ENCODE results near the gene LPCAT1.
"Not testable (repeated sequence)": the region's sequence is repeated elsewhere in the genome, so short reads cannot be mapped to it uniquely, and the experiment has no call there.

The LPCAT1 gene

GRCh38 chr5:1522601-1523479, 920 bp downstream of the LPCAT1 start:
- Histone ChIP-seq H3K4me3 (ENCODE audit: low read length) (no peak overlapping the region), H3K9ac (ENCODE audit: low read length) (peak overlapping the region; percentile 34), H3K27me3 (ENCODE audit: control insufficient read depth, insufficient read depth, low read length) (no peaks in the 10 kb centered on the region), H3K36me3 (ENCODE audit: control insufficient read depth, insufficient read depth, low read length) (no peaks in the 10 kb centered on the region), H3K4me1 (ENCODE audit: control insufficient read depth, insufficient read depth, low read length) (peaks cover 13% of the 10 kb centered on the region), H3K9me3 (ENCODE audit: control insufficient read depth, low read length) (no peaks in the 10 kb centered on the region)

GRCh38 chr5:1521671-1522600, 1.8 kb downstream of the LPCAT1 start:
- H3K4me3 ChIP-seq (ENCODE audit: low read length): no peak overlapping the region

DNA sequence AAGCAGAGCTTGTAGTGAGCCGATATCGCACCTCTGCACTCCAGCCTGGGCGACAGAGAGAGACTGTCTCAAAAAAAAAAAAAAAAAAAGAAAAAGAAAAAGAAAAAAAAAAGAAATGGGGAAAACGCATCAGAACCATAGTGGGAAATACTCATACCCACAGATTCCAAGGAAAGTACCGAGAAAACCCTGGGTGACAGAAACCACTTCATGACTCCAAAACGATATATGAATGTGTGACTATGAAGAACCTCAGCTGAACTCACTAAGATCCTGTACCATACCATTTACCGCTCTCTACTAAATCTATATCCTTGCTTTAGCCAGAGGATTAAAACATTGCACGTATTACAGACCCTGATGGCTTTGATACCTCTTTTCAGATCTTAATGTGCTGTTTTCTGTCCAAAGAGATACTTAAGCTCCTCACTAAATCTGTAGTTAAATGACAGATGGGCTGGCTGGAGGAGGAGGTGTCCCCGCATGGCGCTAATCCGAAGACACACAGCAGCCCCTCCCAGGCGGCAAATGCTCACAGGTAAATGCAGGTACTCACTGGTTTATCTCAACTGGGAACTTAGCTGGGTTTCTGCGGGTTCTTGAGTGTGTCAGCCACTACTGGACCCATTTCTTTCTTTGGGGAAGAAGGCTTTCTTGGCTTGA, 2.8 kb downstream of the LPCAT1 start:
- no peaks in the 10 kb centered on the region for H3K36me3 ChIP-seq (ENCODE audit: control insufficient read depth, insufficient read depth, low read length)
- peaks cover 16% of the 10 kb centered on the region for H3K4me1 ChIP-seq (ENCODE audit: control insufficient read depth, insufficient read depth, low read length)
- no peaks in the 10 kb centered on the region for H3K9me3 ChIP-seq (ENCODE audit: control insufficient read depth, low read length)
- no peaks in the 10 kb centered on the region for H3K27me3 ChIP-seq (ENCODE audit: control insufficient read depth, insufficient read depth, low read length)
- no peak overlapping the region for H3K4me3 ChIP-seq (ENCODE audit: low read length)
- no peak overlapping the region for H3K9ac ChIP-seq (ENCODE audit: low read length)

More at GRCh38 chr5:1521671-1522600, 1.8 kb downstream of the LPCAT1 start:
- peak overlapping the region; percentile 34 for H3K9ac ChIP-seq (ENCODE audit: low read length)
- no peaks in the 10 kb centered on the region for H3K36me3 ChIP-seq (ENCODE audit: control insufficient read depth, insufficient read depth, low read length)
- H3K27me3 ChIP-seq (ENCODE audit: control insufficient read depth, insufficient read depth, low read length): no peaks in the 10 kb centered on the region
- peaks cover 13% of the 10 kb centered on the region for H3K4me1 ChIP-seq (ENCODE audit: control insufficient read depth, insufficient read depth, low read length)
- H3K9me3 ChIP-seq (ENCODE audit: control insufficient read depth, low read length): no peaks in the 10 kb centered on the region

GRCh38 chr5:1519631-1520210, 4.0 kb downstream of the LPCAT1 start:
- Histone ChIP-seq H3K9me3 (ENCODE audit: control insufficient read depth, low read length) (no peaks in the 10 kb centered on the region), H3K4me1 (ENCODE audit: control insufficient read depth, insufficient read depth, low read length) (peaks cover 17% of the 10 kb centered on the region), H3K36me3 (ENCODE audit: control insufficient read depth, insufficient read depth, low read length) (no peaks in the 10 kb centered on the region), H3K9ac (ENCODE audit: low read length) (no peak overlapping the region), H3K4me3 (ENCODE audit: low read length) (no peak overlapping the region), H3K27me3 (ENCODE audit: control insufficient read depth, insufficient read depth, low read length) (no peaks in the 10 kb centered on the region)

GRCh38 chr5:1517838-1518237, 5.9 kb downstream of the LPCAT1 start:
- H3K36me3 ChIP-seq (ENCODE audit: control insufficient read depth, insufficient read depth, low read length): no peaks in the 10 kb centered on the region
- no peak overlapping the region for H3K4me3 ChIP-seq (ENCODE audit: low read length)
- H3K4me1 ChIP-seq (ENCODE audit: control insufficient read depth, insufficient read depth, low read length): peaks cover 11% of the 10 kb centered on the region
- H3K9ac ChIP-seq (ENCODE audit: low read length): no peak overlapping the region
- no peaks in the 10 kb centered on the region for H3K27me3 ChIP-seq (ENCODE audit: control insufficient read depth, insufficient read depth, low read length)
- no peaks in the 10 kb centered on the region for H3K9me3 ChIP-seq (ENCODE audit: control insufficient read depth, low read length)

DNA sequence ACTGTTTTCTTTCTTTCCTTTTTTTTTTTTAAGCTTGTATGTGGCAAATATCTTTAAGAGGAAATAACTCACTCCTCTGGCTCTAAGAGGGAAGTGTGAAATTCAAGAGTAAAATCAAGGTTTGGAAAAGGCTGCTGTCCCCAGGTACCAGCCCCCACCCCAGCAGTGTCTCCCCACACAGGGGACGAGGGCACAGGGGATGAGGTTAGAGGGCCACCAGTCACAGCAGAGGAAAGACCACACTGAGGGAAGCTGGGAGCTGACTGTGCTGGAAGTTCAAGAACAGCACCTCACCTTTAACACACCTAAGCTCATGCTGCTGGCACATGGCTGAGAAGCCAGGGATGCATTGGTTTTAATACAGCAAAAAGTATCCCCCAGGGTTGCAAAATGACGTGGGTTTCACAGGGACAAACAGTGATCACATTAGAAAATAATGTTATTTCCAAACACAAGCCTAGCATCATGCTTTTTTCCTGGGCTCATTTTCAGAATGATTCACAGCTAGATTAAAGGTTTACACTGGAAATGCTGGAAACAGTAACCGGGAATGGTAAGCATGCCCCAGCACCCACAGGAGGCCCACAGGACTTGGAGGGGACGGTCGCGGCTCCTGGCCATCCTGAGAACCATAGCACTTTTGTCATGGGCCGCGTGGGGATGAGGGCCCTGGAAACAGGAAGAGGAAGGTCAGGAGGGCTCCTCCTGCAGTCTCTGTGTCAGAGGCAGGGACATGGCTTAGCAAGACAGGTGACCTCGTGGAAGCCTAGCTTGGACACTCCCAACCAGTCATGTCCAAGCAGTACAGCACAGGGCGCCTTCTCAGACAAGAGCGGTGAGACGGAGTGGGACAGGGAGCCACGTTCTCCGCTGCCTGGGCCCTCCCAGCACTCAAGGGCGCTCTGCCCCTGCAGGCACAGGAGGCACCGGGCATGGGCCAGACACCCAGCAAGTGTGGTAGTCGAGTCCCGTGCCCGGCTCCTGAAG, 6.9 kb downstream of the LPCAT1 start:
- Histone ChIP-seq H3K4me1 (ENCODE audit: control insufficient read depth, insufficient read depth, low read length) (peaks cover 6% of the 10 kb centered on the region), H3K36me3 (ENCODE audit: control insufficient read depth, insufficient read depth, low read length) (no peaks in the 10 kb centered on the region), H3K9me3 (ENCODE audit: control insufficient read depth, low read length) (no peaks in the 10 kb centered on the region), H3K9ac (ENCODE audit: low read length) (peak overlapping the region; percentile 24), H3K27me3 (ENCODE audit: control insufficient read depth, insufficient read depth, low read length) (no peaks in the 10 kb centered on the region), H3K4me3 (ENCODE audit: low read length) (no peak overlapping the region)

DNA sequence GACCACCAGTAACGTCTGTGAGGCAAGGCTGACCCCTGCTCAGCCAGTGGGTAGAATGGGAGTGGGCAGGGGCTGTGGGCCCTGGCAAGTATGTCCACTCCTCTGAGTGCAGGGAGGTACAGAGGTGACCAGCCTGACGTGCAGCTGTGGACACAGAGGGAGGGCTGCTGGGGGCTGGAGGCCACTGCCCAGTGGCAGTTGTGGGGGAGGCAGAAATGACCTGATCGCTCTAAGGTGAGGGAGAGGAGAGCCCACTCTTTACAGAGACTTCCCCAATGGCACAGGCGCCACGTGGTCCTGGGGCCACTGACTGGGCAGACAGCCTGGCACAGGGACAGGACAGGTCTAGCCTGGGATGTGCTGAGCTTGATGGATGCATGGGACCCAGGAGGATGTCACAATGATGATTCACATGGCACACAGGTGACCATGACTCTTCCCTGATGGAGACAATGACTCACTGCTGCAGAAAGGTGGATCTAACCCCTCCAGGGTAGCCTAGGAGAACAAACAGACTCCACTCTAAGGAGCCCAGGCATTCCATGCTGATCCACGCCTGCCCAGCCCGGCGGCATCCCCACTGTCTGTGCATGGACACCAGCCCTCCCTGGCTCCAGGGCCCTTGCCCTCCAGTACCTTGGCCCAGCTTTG, 7.7 kb downstream of the LPCAT1 start:
- H3K4me1 ChIP-seq (ENCODE audit: control insufficient read depth, insufficient read depth, low read length): peaks cover 6% of the 10 kb centered on the region
- H3K4me3 ChIP-seq (ENCODE audit: low read length): no peak overlapping the region
- H3K36me3 ChIP-seq (ENCODE audit: control insufficient read depth, insufficient read depth, low read length): no peaks in the 10 kb centered on the region
- no peaks in the 10 kb centered on the region for H3K27me3 ChIP-seq (ENCODE audit: control insufficient read depth, insufficient read depth, low read length)
- H3K9me3 ChIP-seq (ENCODE audit: control insufficient read depth, low read length): no peaks in the 10 kb centered on the region
- peak overlapping the region; percentile 24 for H3K9ac ChIP-seq (ENCODE audit: low read length)

- Histone ChIP-seq H3K27me3 (ENCODE audit: control insufficient read depth, insufficient read depth, low read length) (no peaks in the 10 kb centered on the region), H3K9ac (ENCODE audit: low read length) (no peak overlapping the region), H3K4me1 (ENCODE audit: control insufficient read depth, insufficient read depth, low read length) (peaks cover 6% of the 10 kb centered on the region), H3K9me3 (ENCODE audit: control insufficient read depth, low read length) (no peaks in the 10 kb centered on the region), H3K4me3 (ENCODE audit: low read length) (no peak overlapping the region), H3K36me3 (ENCODE audit: control insufficient read depth, insufficient read depth, low read length) (no peaks in the 10 kb centered on the region)
These were observed 8.3 kb downstream of the LPCAT1 start for GRCh38 chr5:1515311-1515920.

- not testable (repeated sequence) for H3K9ac ChIP-seq (ENCODE audit: low read length); H3K4me3 ChIP-seq (ENCODE audit: low read length); H3K9me3 ChIP-seq (ENCODE audit: control insufficient read depth, low read length); H3K27me3 ChIP-seq (ENCODE audit: control insufficient read depth, insufficient read depth, low read length); H3K36me3 ChIP-seq (ENCODE audit: control insufficient read depth, insufficient read depth, low read length); H3K4me1 ChIP-seq (ENCODE audit: control insufficient read depth, insufficient read depth, low read length)
These were observed 8.9 kb downstream of the LPCAT1 start for GRCh38 chr5:1514819-1515310.
